ENCODE measurements around the gene SNAP47. TPM values are rescaled to one million over a fixed set of nuclear protein-coding genes. Genes with fewer than 3 reads are reported as not detected.

The SNAP47 gene
- total RNA-seq, 1 donor from 2014 or later = 32.2 TPM

GRCh38 chr1:227756172-227756959, 21.1 kb downstream of the SNAP47 start:
- no peak for TF ChIP-seq CTCF (IDR thresholded peaks at IDR 0.05; ENCODE audit: unreplicated experiment)
- H3K9me3 Mint-ChIP-seq (ENCODE audit: unreplicated experiment) = no peaks in the 10 kb centered on the region
- no peak overlapping the region for H3K4me3 Mint-ChIP-seq (ENCODE audit: unreplicated experiment)
- H3K4me1 Mint-ChIP-seq (ENCODE audit: unreplicated experiment) = no peaks in the 10 kb centered on the region
- peaks cover 2% of the 10 kb centered on the region for H3K27me3 Mint-ChIP-seq (ENCODE audit: unreplicated experiment)
- H3K36me3 Mint-ChIP-seq (ENCODE audit: low read depth, unreplicated experiment) = peaks cover 20% of the 10 kb centered on the region
- no peak for DNase-seq (ENCODE audit: low spot score)
- H3K27ac Mint-ChIP-seq (ENCODE audit: unreplicated experiment) = no peak overlapping the region

- peaks cover 20% of the 10 kb centered on the region for H3K36me3 Mint-ChIP-seq (ENCODE audit: low read depth, unreplicated experiment)
- TF ChIP-seq CTCF (IDR thresholded peaks at IDR 0.05; ENCODE audit: unreplicated experiment) = no peak
- H3K9me3 Mint-ChIP-seq (ENCODE audit: unreplicated experiment) = no peaks in the 10 kb centered on the region
- no peak overlapping the region for H3K27ac Mint-ChIP-seq (ENCODE audit: unreplicated experiment)
- no peaks in the 10 kb centered on the region for H3K27me3 Mint-ChIP-seq (ENCODE audit: unreplicated experiment)
- DNase-seq (ENCODE audit: low spot score) = no peak
- no peaks in the 10 kb centered on the region for H3K4me1 Mint-ChIP-seq (ENCODE audit: unreplicated experiment)
- no peak overlapping the region for H3K4me3 Mint-ChIP-seq (ENCODE audit: unreplicated experiment)
These were observed 22.5 kb downstream of the SNAP47 start for GRCh38 chr1:227757781-227758180.

GRCh38 chr1:227758366-227758765, 23.1 kb downstream of the SNAP47 start:
- Mint-ChIP-seq H3K4me1 (ENCODE audit: unreplicated experiment) (no peaks in the 10 kb centered on the region), H3K4me3 (ENCODE audit: unreplicated experiment) (no peak overlapping the region), H3K27ac (ENCODE audit: unreplicated experiment) (no peak overlapping the region), H3K27me3 (ENCODE audit: unreplicated experiment) (no peaks in the 10 kb centered on the region), H3K9me3 (ENCODE audit: unreplicated experiment) (no peaks in the 10 kb centered on the region), H3K36me3 (ENCODE audit: low read depth, unreplicated experiment) (peaks cover 20% of the 10 kb centered on the region)
- TF ChIP-seq CTCF (IDR thresholded peaks at IDR 0.05; ENCODE audit: unreplicated experiment) = no peak
- DNase-seq (ENCODE audit: low spot score) = no peak

GRCh38 chr1:227759341-227760300, 24.4 kb downstream of the SNAP47 start:
- peaks cover 2% of the 10 kb centered on the region for H3K27me3 Mint-ChIP-seq (ENCODE audit: unreplicated experiment)
- no peak overlapping the region for H3K4me3 Mint-ChIP-seq (ENCODE audit: unreplicated experiment)
- no peaks in the 10 kb centered on the region for H3K4me1 Mint-ChIP-seq (ENCODE audit: unreplicated experiment)
- H3K36me3 Mint-ChIP-seq (ENCODE audit: low read depth, unreplicated experiment) = peaks cover 20% of the 10 kb centered on the region
- no peak for TF ChIP-seq CTCF (IDR thresholded peaks at IDR 0.05; ENCODE audit: unreplicated experiment)
- H3K9me3 Mint-ChIP-seq (ENCODE audit: unreplicated experiment) = no peaks in the 10 kb centered on the region
- no peak overlapping the region for H3K27ac Mint-ChIP-seq (ENCODE audit: unreplicated experiment)
- DNase-seq (ENCODE audit: low spot score) = no peak

Measured in endothelial cell (in vitro differentiated cells).